ENCODE results near the gene MMP1.

- TF ChIP-seq CTCF (conservative IDR thresholded peaks at IDR 0.05) (no peak), ZFX (IDR thresholded peaks at IDR 0.05) (no peak)
These were observed 39.7 kb upstream of the MMP1 start for GRCh38 chr11:102837646-102838045.

Data from C4-2B (cell line).